H9 (cell line): ENCODE data around the gene CIT. TPM values are rescaled to one million over a fixed set of nuclear protein-coding genes. Genes with fewer than 3 reads are reported as not detected.

Source experiments
- DNase-seq: peaks from one replicate; pipeline ENCODE4 v3.0.0-alpha.2; 2017
- H2AFZ ChIP-seq: one replicate; pipeline ENCODE4 v1.6.1; 2013; ENCODE audit warnings: mild to moderate bottlenecking, low read length, control low read depth, moderate library complexity
- H2AK5ac ChIP-seq: 2 replicates; pipeline ENCODE4 v1.6.1; 2013; ENCODE audit warnings: low read length, control low read depth, mixed read lengths; ENCODE audit not compliant: insufficient read length
- H2BK120ac ChIP-seq: one replicate; pipeline ENCODE4 v1.6.1; 2013; ENCODE audit warnings: low read depth, mild to moderate bottlenecking, low read length, control low read depth, inconsistent platforms; ENCODE audit not compliant: poor library complexity, severe bottlenecking
- H2BK12ac ChIP-seq: 2 replicates; pipeline ENCODE4 v1.6.1; 2013; ENCODE audit warnings: low read length, control low read depth, mixed read lengths, low read depth; ENCODE audit not compliant: insufficient read length
- H2BK15ac ChIP-seq: 2 replicates; pipeline ENCODE4 v1.6.1; 2013; ENCODE audit warnings: low read depth, low read length, control low read depth
- H2BK20ac ChIP-seq: one replicate; pipeline ENCODE4 v1.6.1; 2013; ENCODE audit warnings: low read depth, mild to moderate bottlenecking, low read length, control low read depth, inconsistent platforms; ENCODE audit not compliant: poor library complexity, severe bottlenecking
- H2BK5ac ChIP-seq: 2 replicates; pipeline ENCODE4 v1.6.1; 2013; ENCODE audit warnings: low read length, control low read depth, mixed read lengths; ENCODE audit not compliant: insufficient read length
- H3K14ac ChIP-seq: 2 replicates; pipeline ENCODE4 v1.6.1; 2013; ENCODE audit warnings: low read length, control low read depth; ENCODE audit not compliant: insufficient read depth
- H3K18ac ChIP-seq: 2 replicates; pipeline ENCODE4 v1.6.1; 2013; ENCODE audit warnings: low read depth, mild to moderate bottlenecking, mixed read lengths, low read length, control low read depth; ENCODE audit not compliant: insufficient read length
- H3K23ac ChIP-seq: 2 replicates; pipeline ENCODE4 v1.6.1; 2013; ENCODE audit warnings: low read length, control low read depth, mixed read lengths, low read depth; ENCODE audit not compliant: insufficient read length
- H3K23me2 ChIP-seq: 2 replicates; pipeline ENCODE4 v1.6.1; 2013; ENCODE audit warnings: low read depth, mild to moderate bottlenecking, mixed read lengths, low read length, control low read depth; ENCODE audit not compliant: insufficient read length, poor library complexity, severe bottlenecking
- H3K27ac ChIP-seq: 2 replicates; pipeline ENCODE4 v1.5.1; 2013; ENCODE audit warnings: low read length, control low read depth, mixed read lengths, low read depth; ENCODE audit not compliant: insufficient read length
- H3K27me3 ChIP-seq: 2 replicates; pipeline ENCODE4 v1.6.1; 2013; ENCODE audit warnings: low read length, control low read depth, inconsistent platforms; ENCODE audit not compliant: insufficient read depth
- H3K4ac ChIP-seq: 2 replicates; pipeline ENCODE4 v1.6.1; 2013; ENCODE audit warnings: low read depth, mild to moderate bottlenecking, control low read depth, inconsistent platforms, low read length, moderate library complexity
- H3K4me1 ChIP-seq: 2 replicates; pipeline ENCODE4 v1.6.1; 2013; ENCODE audit warnings: low read length, control low read depth, inconsistent platforms; ENCODE audit not compliant: insufficient read depth
- H3K4me2 ChIP-seq: 2 replicates; pipeline ENCODE4 v1.6.1; 2013; ENCODE audit warnings: low read length, control low read depth, mixed read lengths; ENCODE audit not compliant: insufficient read length, insufficient read depth
- H3K56ac ChIP-seq: 2 replicates; pipeline ENCODE4 v1.6.1; 2013; ENCODE audit warnings: low read depth, mild to moderate bottlenecking, mixed read lengths, low read length, control low read depth; ENCODE audit not compliant: insufficient read length
- H3K79me1 ChIP-seq: 2 replicates; pipeline ENCODE4 v1.6.1; 2013; ENCODE audit warnings: low read depth, mild to moderate bottlenecking, moderate library complexity, low read length, control low read depth, inconsistent platforms; ENCODE audit not compliant: insufficient read depth, poor library complexity, severe bottlenecking
- H3K79me2 ChIP-seq: 2 replicates; pipeline ENCODE4 v1.6.1; 2013; ENCODE audit warnings: low read length, control low read depth, inconsistent platforms; ENCODE audit not compliant: insufficient read depth
- H3K9ac ChIP-seq: 2 replicates; pipeline ENCODE4 v1.6.1; 2013; ENCODE audit warnings: low read length, control low read depth, mixed read lengths; ENCODE audit not compliant: insufficient read length; ENCODE audit errors: extremely low read depth
- H3K9me3 ChIP-seq: one replicate; pipeline ENCODE4 v1.6.1; 2013; ENCODE audit warnings: low read depth, low read length, inconsistent platforms; ENCODE audit not compliant: control insufficient read depth
- H3T11ph ChIP-seq: one replicate; pipeline ENCODE4 v1.6.1; 2013; ENCODE audit warnings: mild to moderate bottlenecking, low read length, control low read depth, inconsistent platforms
- H4K20me1 ChIP-seq: one replicate; pipeline ENCODE4 v1.6.1; 2013; ENCODE audit not compliant: control insufficient read depth, insufficient read length, insufficient read depth
- H4K5ac ChIP-seq: 2 replicates; pipeline ENCODE4 v1.6.1; 2013; ENCODE audit warnings: low read depth, mild to moderate bottlenecking, mixed read lengths, low read length, control low read depth; ENCODE audit not compliant: insufficient read length
- H4K8ac ChIP-seq: replicated peaks from 2 replicates; pipeline ENCODE4 v1.6.1; 2013; ENCODE audit warnings: low read length, control low read depth, mixed read lengths, low read depth; ENCODE audit not compliant: insufficient read length
- H4K91ac ChIP-seq: 2 replicates; pipeline ENCODE4 v1.6.1; 2013; ENCODE audit warnings: low read depth, mild to moderate bottlenecking, moderate library complexity, mixed read lengths, low read length, control low read depth; ENCODE audit not compliant: insufficient read length
- H3K27ac Mint-ChIP-seq, 3 experiments: 2 replicates in 2 of 3; 3 replicates in 1 of 3; pipeline ENCODE4 v1.8.0; 2020 to 2021; ENCODE audit warnings: mixed read lengths in 3 of 3, mild to moderate bottlenecking in 1 of 3, moderate library complexity in 1 of 3
- H3K27me3 Mint-ChIP-seq: 2 replicates; pipeline ENCODE4 v1.8.0; 2021; ENCODE audit warnings: low read depth, mild to moderate bottlenecking, moderate library complexity, mixed read lengths
- H3K36me3 Mint-ChIP-seq, 3 experiments: 2 replicates in 2 of 3; 3 replicates in 1 of 3; pipeline ENCODE4 v1.8.0; 2020 to 2021; ENCODE audit warnings: low read depth in 3 of 3, mixed read lengths in 3 of 3; ENCODE audit not compliant: insufficient read depth in 1 of 3
- H3K4me1 Mint-ChIP-seq, 2 experiments: 2 replicates each; pipeline ENCODE4 v1.8.0; 2020; ENCODE audit warnings: mixed read lengths in 2 of 2
- H3K4me3 Mint-ChIP-seq, 2 experiments: 2 replicates in 1 of 2; 3 replicates in 1 of 2; pipeline ENCODE4 v1.8.0; 2020 to 2021; ENCODE audit warnings: mild to moderate bottlenecking in 2 of 2, mixed read lengths in 2 of 2, moderate library complexity in 1 of 2
- H3K9me3 Mint-ChIP-seq, 2 experiments: 2 replicates in 1 of 2; 3 replicates in 1 of 2; pipeline ENCODE4 v1.8.0; 2020; ENCODE audit warnings: mild to moderate bottlenecking in 2 of 2, mixed read lengths in 2 of 2, moderate library complexity in 1 of 2
- CTCF ChIP-seq: fragments of 200-600 bp; sonication (generic); conservative IDR thresholded peaks from 3 replicates; pipeline ENCODE4 v1.8.0; 2021; ENCODE audit warnings: antibody characterized with exemption, mild to moderate bottlenecking
- WGBS: extraction: QIAGEN DNeasy Blood & Tissue Kit; methylation state at CpG from one replicate; pipeline ENCODE4 v1.1.7; 2013; ENCODE audit warnings: missing lambda C conversion rate, low lambda C conversion rate, mixed read lengths; ENCODE audit not compliant: insufficient read length; ENCODE audit errors: extremely low coverage; 5-methylcytosine and 5-hydroxymethylcytosine counted together
- total RNA-seq: library from RNA; stranded (reverse); gene quantifications from 2 replicates; pipeline ENCODE4 v1.2.1, GENCODE V29; 2021

CIT gene
- total RNA-seq, 1 experiment from 2014 or later, result 55.3 TPM

- H3K27me3 ChIP-seq, result no peaks in the 10 kb centered on the region
- no peak overlapping the region for H2BK120ac ChIP-seq
- TF ChIP-seq CTCF, result no peak
- no peak overlapping the region for H3K23ac ChIP-seq
- H3T11ph ChIP-seq, result no peak overlapping the region
- H3K18ac ChIP-seq, result no peak overlapping the region
- H2BK20ac ChIP-seq, result no peak overlapping the region
- WGBS, result no CpG with 5 or more reads among the region's 8 CpGs
- no peak overlapping the region for H4K5ac ChIP-seq
- no peaks in the 10 kb centered on the region for H3K23me2 ChIP-seq
- no peaks in the 10 kb centered on the region for H3K79me1 ChIP-seq
- H2AK5ac ChIP-seq, result no peak overlapping the region
- Mint-ChIP-seq H3K4me1 (peaks cover 17 to 33% of the 10 kb centered on the region in 2 experiments), H3K4me3 (no peak overlapping the region), H3K27me3 (no peaks in the 10 kb centered on the region), H3K9me3 (no peaks in the 10 kb centered on the region; a peak in 1 of 5 replicates), H3K27ac (peak overlapping the region in 2 of 3 experiments; percentile 48 to 58; a peak in 1 of 7 replicates), H3K36me3 (peaks cover 36 to 68% (median 47%) of the 10 kb centered on the region in 3 experiments; a peak in 6 of 7 replicates)
- H4K91ac ChIP-seq, result no peak overlapping the region
- no peak overlapping the region for H2BK15ac ChIP-seq
- no peak overlapping the region for H3K27ac ChIP-seq
- no peak overlapping the region for H2BK5ac ChIP-seq
- H3K56ac ChIP-seq, result no peak overlapping the region
- no peaks in the 10 kb centered on the region for H4K20me1 ChIP-seq
- H3K4ac ChIP-seq, result no peak overlapping the region
- H3K9ac ChIP-seq, result no peak overlapping the region
- H3K14ac ChIP-seq, result no peak overlapping the region
- no peaks in the 10 kb centered on the region for H3K4me1 ChIP-seq
- no peak overlapping the region for H4K8ac ChIP-seq
- DNase-seq, result no peak
- H3K79me2 ChIP-seq, result no peaks in the 10 kb centered on the region
- H3K4me2 ChIP-seq, result no peak overlapping the region
- no peaks in the 10 kb centered on the region for H3K9me3 ChIP-seq
- no peak overlapping the region for H2AFZ ChIP-seq
- no peak overlapping the region for H2BK12ac ChIP-seq
These were observed 196.0 kb downstream of the CIT start for GRCh38 chr12:119681111-119681510.
